ENCODE results near the gene MAGI2. TPM values are rescaled to one million over a fixed set of nuclear protein-coding genes. Genes with fewer than 3 reads are reported as not detected.
"Not testable (repeated sequence)": the region's sequence is repeated elsewhere in the genome, so short reads cannot be mapped to it uniquely, and the experiment has no call there.

The MAGI2 gene
- total RNA-seq, 1 donor from 2014 or later, result 6.9 TPM

- intact Hi-C loops (cut with DNase I), result no loop called here
- H3K4me3 ChIP-seq, result no peak overlapping the region
- TF ChIP-seq CTCF (IDR thresholded peaks at IDR 0.05), result no peak
- TF ChIP-seq POLR2A (IDR thresholded peaks at IDR 0.05), result no peak
- TF ChIP-seq POLR2AphosphoS5 (IDR thresholded peaks at IDR 0.05; ENCODE audit: insufficient read depth in 1 of 2, low read depth in 1 of 2), result no peak
- no peaks in the 10 kb centered on the region for H3K9me3 ChIP-seq
- no peak overlapping the region for H3K27ac ChIP-seq
- DNase-seq (ENCODE audit: extremely low spot score in 2 of 2), result no peak
- H3K36me3 ChIP-seq, result no peaks in the 10 kb centered on the region
- no peaks in the 10 kb centered on the region for H3K4me1 ChIP-seq
- no peaks in the 10 kb centered on the region for H3K27me3 ChIP-seq
Observed at GRCh38 chr7:78993341-78993740, 460.1 kb downstream of the MAGI2 start.

- H3K27ac ChIP-seq, result no peak overlapping the region
- H3K9me3 ChIP-seq, result no peaks in the 10 kb centered on the region
- TF ChIP-seq CTCF (IDR thresholded peaks at IDR 0.05), result no peak
- no peak for TF ChIP-seq POLR2AphosphoS5 (IDR thresholded peaks at IDR 0.05; ENCODE audit: insufficient read depth in 1 of 2, low read depth in 1 of 2)
- TF ChIP-seq POLR2A (IDR thresholded peaks at IDR 0.05), result no peak
- H3K4me1 ChIP-seq, result no peaks in the 10 kb centered on the region
- no peaks in the 10 kb centered on the region for H3K27me3 ChIP-seq
- intact Hi-C loops (cut with DNase I), result no loop called here
- no peaks in the 10 kb centered on the region for H3K36me3 ChIP-seq
- DNase-seq (ENCODE audit: extremely low spot score in 2 of 2), result no peak
- no peak overlapping the region for H3K4me3 ChIP-seq
Observed at GRCh38 chr7:78985509-78985908, 468.0 kb downstream of the MAGI2 start.

- no peak overlapping the region for H3K4me3 ChIP-seq
- no peaks in the 10 kb centered on the region for H3K4me1 ChIP-seq
- no peak for DNase-seq (ENCODE audit: extremely low spot score in 2 of 2)
- H3K27ac ChIP-seq, result no peak overlapping the region
- H3K36me3 ChIP-seq, result no peaks in the 10 kb centered on the region
- intact Hi-C loops (cut with DNase I), result no loop called here
- no peaks in the 10 kb centered on the region for H3K27me3 ChIP-seq
- TF ChIP-seq POLR2AphosphoS5 (IDR thresholded peaks at IDR 0.05; ENCODE audit: insufficient read depth in 1 of 2, low read depth in 1 of 2) (no peak), POLR2A (IDR thresholded peaks at IDR 0.05) (no peak), CTCF (IDR thresholded peaks at IDR 0.05) (no peak)
- no peaks in the 10 kb centered on the region for H3K9me3 ChIP-seq
Observed at GRCh38 chr7:78983483-78983882, 470.0 kb downstream of the MAGI2 start.

GRCh38 chr7:78970440-78970916 lies 483.0 kb downstream of the MAGI2 start:
- no peak for DNase-seq (ENCODE audit: extremely low spot score in 2 of 2)
- H3K27ac ChIP-seq, result no peak overlapping the region
- H3K9me3 ChIP-seq, result no peaks in the 10 kb centered on the region
- no peaks in the 10 kb centered on the region for H3K27me3 ChIP-seq
- no peaks in the 10 kb centered on the region for H3K36me3 ChIP-seq
- no peak overlapping the region for H3K4me3 ChIP-seq
- intact Hi-C loops (cut with DNase I), result no loop called here
- no peaks in the 10 kb centered on the region for H3K4me1 ChIP-seq
- TF ChIP-seq POLR2AphosphoS5 (IDR thresholded peaks at IDR 0.05; ENCODE audit: insufficient read depth in 1 of 2, low read depth in 1 of 2) (no peak), POLR2A (IDR thresholded peaks at IDR 0.05) (no peak), CTCF (IDR thresholded peaks at IDR 0.05) (no peak)

GRCh38 chr7:78968951-78969350 lies 484.5 kb downstream of the MAGI2 start:
- intact Hi-C loops (cut with DNase I), result no loop called here
- TF ChIP-seq POLR2A (IDR thresholded peaks at IDR 0.05), result no peak
- no peak for TF ChIP-seq CTCF (IDR thresholded peaks at IDR 0.05)
- TF ChIP-seq POLR2AphosphoS5 (IDR thresholded peaks at IDR 0.05; ENCODE audit: insufficient read depth in 1 of 2, low read depth in 1 of 2), result no peak
- Histone ChIP-seq H3K4me3 (no peak overlapping the region), H3K36me3 (no peaks in the 10 kb centered on the region), H3K27me3 (no peaks in the 10 kb centered on the region), H3K27ac (no peak overlapping the region), H3K9me3 (no peaks in the 10 kb centered on the region), H3K4me1 (no peaks in the 10 kb centered on the region)
- no peak for DNase-seq (ENCODE audit: extremely low spot score in 2 of 2)

- DNase-seq (ENCODE audit: extremely low spot score in 2 of 2); intact Hi-C loops (cut with DNase I); H3K27me3 ChIP-seq; H3K36me3 ChIP-seq; H3K27ac ChIP-seq; H3K9me3 ChIP-seq; H3K4me1 ChIP-seq; H3K4me3 ChIP-seq: not testable (repeated sequence)
Observed at GRCh38 chr7:78967561-78967960, 485.9 kb downstream of the MAGI2 start.
